Forelimb muscle (tissue), 1 donor: ENCODE measurements around the gene MAGEA11. TPM values are rescaled to one million over a fixed set of nuclear protein-coding genes. Genes with fewer than 3 reads are reported as not detected.
"Not testable (repeated sequence)": the region's sequence is repeated elsewhere in the genome, so short reads cannot be mapped to it uniquely, and the experiment has no call there.

Experiments
- DNase-seq: peaks from one replicate; pipeline ENCODE4 v3.0.0-alpha.2; 2013; ENCODE audit warnings: low read depth
- polyA plus RNA-seq: library from polyadenylated mRNA; unstranded; fragments of 120-200 nt; gene quantifications from one replicate; pipeline ENCODE4 v1.2.1, GENCODE V29; 2013; ENCODE audit not compliant: insufficient read length

Gene MAGEA11
- not detected for polyA plus RNA-seq

- DNase-seq: no peak
These were observed at the start of gene MAGEA11 for GRCh38 chrX:149711545-149712236. MAGEA11 (plus strand) TSS chrX:149712060; CDS start chrX:149713160, 1,100 bp downstream.

GRCh38 chrX:149675088-149675487 lies 36.8 kb upstream of the MAGEA11 start:
- DNase-seq: not testable (repeated sequence)

- not testable (repeated sequence) for DNase-seq
These were observed 36.3 kb upstream of the MAGEA11 start for GRCh38 chrX:149675554-149675953.

GRCh38 chrX:149679164-149679678 lies 32.6 kb upstream of the MAGEA11 start:
- DNase-seq: not testable (repeated sequence)

- DNase-seq: no peak
These were observed 30.7 kb upstream of the MAGEA11 start for GRCh38 chrX:149681182-149681581.

- no peak for DNase-seq
These were observed 29.8 kb upstream of the MAGEA11 start for GRCh38 chrX:149682031-149682430.

- DNase-seq: no peak
These were observed 28.6 kb upstream of the MAGEA11 start for GRCh38 chrX:149682956-149683947.

- DNase-seq: no peak
These were observed 27.7 kb upstream of the MAGEA11 start for GRCh38 chrX:149683966-149684730.

GRCh38 chrX:149687991-149688390 lies 23.9 kb upstream of the MAGEA11 start:
- no peak for DNase-seq

GRCh38 chrX:149688552-149688951 lies 23.3 kb upstream of the MAGEA11 start:
- no peak for DNase-seq

GRCh38 chrX:149691794-149692193 lies 20.1 kb upstream of the MAGEA11 start:
- DNase-seq: no peak

- DNase-seq: not testable (repeated sequence)
These were observed 19.1 kb upstream of the MAGEA11 start for GRCh38 chrX:149692686-149693272.

- no peak for DNase-seq
These were observed 12.1 kb upstream of the MAGEA11 start for GRCh38 chrX:149699761-149700160.

GRCh38 chrX:149704664-149705063 lies 7.2 kb upstream of the MAGEA11 start:
- DNase-seq: no peak

- no peak for DNase-seq
These were observed 4.5 kb upstream of the MAGEA11 start for GRCh38 chrX:149707147-149707901.

- DNase-seq: no peak
These were observed 971 bp downstream of the MAGEA11 start for GRCh38 chrX:149712831-149713230.

GRCh38 chrX:149713279-149714050 lies 1.6 kb downstream of the MAGEA11 start:
- no peak for DNase-seq

- DNase-seq: no peak
These were observed 3.6 kb downstream of the MAGEA11 start for GRCh38 chrX:149715468-149715867.

- DNase-seq: no peak
These were observed 4.8 kb downstream of the MAGEA11 start for GRCh38 chrX:149716632-149717031.

- no peak for DNase-seq
These were observed 5.9 kb downstream of the MAGEA11 start for GRCh38 chrX:149717803-149718202.
